Activated CD4-positive, alpha-beta T cell treated with anti-CD3 and anti-CD28 coated beads, Interleukin-2, amount 10 ng/mL, durations not matched to agents 24 days and 14 days (primary cell): ENCODE measurements around the gene PRUNE2. TPM values are rescaled to one million over a fixed set of nuclear protein-coding genes. Genes with fewer than 3 reads are reported as not detected.
"Not testable (repeated sequence)": the region's sequence is repeated elsewhere in the genome, so short reads cannot be mapped to it uniquely, and the experiment has no call there.

Experiments used
- DNase-seq: peaks from one replicate; pipeline ENCODE4 v3.0.0; 2022
- H3K27ac Mint-ChIP-seq: one replicate; pipeline ENCODE4 v1.8.0; 2022; ENCODE audit warnings: mild to moderate bottlenecking, mixed read lengths
- H3K27me3 Mint-ChIP-seq: one replicate; pipeline ENCODE4 v1.8.0; 2022; ENCODE audit warnings: mixed read lengths
- H3K36me3 Mint-ChIP-seq: one replicate; pipeline ENCODE4 v1.8.0; 2022; ENCODE audit warnings: low read depth, mild to moderate bottlenecking, mixed read lengths
- H3K4me1 Mint-ChIP-seq: one replicate; pipeline ENCODE4 v1.8.0; 2021; ENCODE audit warnings: mixed read lengths
- H3K4me3 Mint-ChIP-seq: one replicate; pipeline ENCODE4 v1.8.0; 2022; ENCODE audit warnings: mild to moderate bottlenecking, moderate library complexity, mixed read lengths
- H3K9me3 Mint-ChIP-seq: one replicate; pipeline ENCODE4 v1.8.0; 2021; ENCODE audit warnings: mixed read lengths
- intact Hi-C: fragments of 100-400 bp; cut with micrococcal nuclease; formaldehyde crosslinking; loops from one replicate; pipeline ENCODE4 v1.15.1; 2023
- total RNA-seq: library from RNA; stranded (reverse); gene quantifications from 2 replicates; pipeline ENCODE4 v1.2.3, GENCODE V29; 2022

The PRUNE2 gene, protein sequence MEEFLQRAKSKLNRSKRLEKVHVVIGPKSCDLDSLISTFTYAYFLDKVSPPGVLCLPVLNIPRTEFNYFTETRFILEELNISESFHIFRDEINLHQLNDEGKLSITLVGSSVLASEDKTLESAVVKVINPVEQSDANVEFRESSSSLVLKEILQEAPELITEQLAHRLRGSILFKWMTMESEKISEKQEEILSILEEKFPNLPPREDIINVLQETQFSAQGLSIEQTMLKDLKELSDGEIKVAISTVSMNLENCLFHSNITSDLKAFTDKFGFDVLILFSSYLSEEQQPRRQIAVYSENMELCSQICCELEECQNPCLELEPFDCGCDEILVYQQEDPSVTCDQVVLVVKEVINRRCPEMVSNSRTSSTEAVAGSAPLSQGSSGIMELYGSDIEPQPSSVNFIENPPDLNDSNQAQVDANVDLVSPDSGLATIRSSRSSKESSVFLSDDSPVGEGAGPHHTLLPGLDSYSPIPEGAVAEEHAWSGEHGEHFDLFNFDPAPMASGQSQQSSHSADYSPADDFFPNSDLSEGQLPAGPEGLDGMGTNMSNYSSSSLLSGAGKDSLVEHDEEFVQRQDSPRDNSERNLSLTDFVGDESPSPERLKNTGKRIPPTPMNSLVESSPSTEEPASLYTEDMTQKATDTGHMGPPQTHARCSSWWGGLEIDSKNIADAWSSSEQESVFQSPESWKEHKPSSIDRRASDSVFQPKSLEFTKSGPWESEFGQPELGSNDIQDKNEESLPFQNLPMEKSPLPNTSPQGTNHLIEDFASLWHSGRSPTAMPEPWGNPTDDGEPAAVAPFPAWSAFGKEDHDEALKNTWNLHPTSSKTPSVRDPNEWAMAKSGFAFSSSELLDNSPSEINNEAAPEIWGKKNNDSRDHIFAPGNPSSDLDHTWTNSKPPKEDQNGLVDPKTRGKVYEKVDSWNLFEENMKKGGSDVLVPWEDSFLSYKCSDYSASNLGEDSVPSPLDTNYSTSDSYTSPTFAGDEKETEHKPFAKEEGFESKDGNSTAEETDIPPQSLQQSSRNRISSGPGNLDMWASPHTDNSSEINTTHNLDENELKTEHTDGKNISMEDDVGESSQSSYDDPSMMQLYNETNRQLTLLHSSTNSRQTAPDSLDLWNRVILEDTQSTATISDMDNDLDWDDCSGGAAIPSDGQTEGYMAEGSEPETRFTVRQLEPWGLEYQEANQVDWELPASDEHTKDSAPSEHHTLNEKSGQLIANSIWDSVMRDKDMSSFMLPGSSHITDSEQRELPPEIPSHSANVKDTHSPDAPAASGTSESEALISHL (N-terminal part only)
- 0.40 and 0.50 TPM in 2 replicates for total RNA-seq

DNA sequence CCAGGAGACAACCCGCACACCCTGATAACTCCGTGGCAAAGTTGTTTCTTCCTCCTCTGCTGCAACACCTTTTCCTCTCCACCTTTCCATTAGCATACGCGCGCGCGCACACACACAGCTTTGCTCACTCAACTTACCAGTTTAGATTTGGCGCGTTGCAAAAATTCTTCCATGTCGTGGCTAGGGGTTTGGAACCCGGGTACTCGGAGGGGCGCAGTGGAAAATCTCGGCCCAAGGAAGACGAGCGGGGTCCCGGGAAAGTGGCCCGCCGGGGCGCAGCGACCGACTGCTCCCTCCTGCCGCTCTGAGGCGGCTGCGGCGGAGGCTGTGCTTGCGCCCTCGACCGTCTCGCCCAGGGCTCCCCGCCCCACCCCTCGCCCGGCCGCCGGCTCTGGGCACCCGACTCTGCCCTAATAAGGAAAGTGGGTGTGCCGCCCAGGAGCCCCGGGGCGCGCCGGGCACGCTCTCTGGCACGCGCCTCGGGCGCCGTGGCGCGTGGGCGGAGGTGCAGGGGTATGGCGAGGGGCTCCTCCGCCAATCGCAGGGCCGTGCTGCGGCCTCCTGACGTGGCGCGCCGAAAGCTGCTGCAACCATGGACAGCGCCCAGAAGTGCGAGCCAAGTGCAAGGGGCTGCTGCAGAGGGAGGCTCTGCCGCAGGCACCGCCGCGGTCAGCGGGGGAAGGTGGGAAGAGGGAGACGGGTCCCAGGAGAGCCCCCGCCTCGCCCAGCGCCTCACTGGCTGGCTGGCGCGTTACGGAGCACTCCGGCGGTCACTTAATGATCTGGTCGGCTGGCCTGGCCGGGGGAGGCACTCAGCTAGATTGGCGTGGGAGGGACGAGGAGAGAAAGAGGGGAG lies at the start of gene PRUNE2:
PRUNE2 (minus strand) TSS at position 324 of the 856 bp plus-strand sequence; CDS start at position 173, 151 bp downstream.
- DNase-seq, result peak; percentile 67
- intact Hi-C loops, result loop anchor here (10.0 kb wide), 1 partner anchor 109 kb away; the partner anchor contains the start of gene FOXB2
- no peak within 1 kb of the TSS for H3K27ac Mint-ChIP-seq
- peaks cover 44% of the 10 kb centered on the region for H3K27me3 Mint-ChIP-seq
- H3K4me3 Mint-ChIP-seq, result no peak within 1 kb of the TSS
- peaks cover 1% of the 10 kb centered on the region for H3K4me1 Mint-ChIP-seq
- H3K9me3 Mint-ChIP-seq, result no peaks in the 10 kb centered on the region
- no peaks in the 10 kb centered on the region for H3K36me3 Mint-ChIP-seq

DNA sequence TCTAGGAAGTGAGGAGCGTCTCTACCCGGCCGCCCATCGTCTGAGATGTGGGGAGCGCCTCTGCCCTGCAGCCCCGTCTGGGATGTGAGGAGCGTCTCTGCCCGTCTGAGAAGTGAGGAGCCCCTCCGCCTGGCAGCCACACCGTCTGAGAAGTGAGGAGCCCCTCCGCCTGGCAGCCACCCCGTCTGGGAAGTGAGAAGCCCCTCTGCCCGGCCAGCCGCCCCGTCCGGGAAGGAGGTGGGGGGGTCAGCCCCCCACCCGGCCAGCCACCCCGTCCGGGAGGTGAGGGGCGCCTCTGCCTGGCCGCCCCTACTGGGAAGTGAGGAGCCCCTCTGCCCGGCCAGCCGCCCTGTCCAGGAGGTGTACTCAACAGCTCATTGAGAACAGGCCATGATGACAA lies 49.5 kb upstream of the PRUNE2 start:
- intact Hi-C loops, DNase-seq, H3K27ac Mint-ChIP-seq, H3K36me3 Mint-ChIP-seq, H3K27me3 Mint-ChIP-seq, H3K4me1 Mint-ChIP-seq, H3K9me3 Mint-ChIP-seq, H3K4me3 Mint-ChIP-seq: not testable (repeated sequence)

DNA sequence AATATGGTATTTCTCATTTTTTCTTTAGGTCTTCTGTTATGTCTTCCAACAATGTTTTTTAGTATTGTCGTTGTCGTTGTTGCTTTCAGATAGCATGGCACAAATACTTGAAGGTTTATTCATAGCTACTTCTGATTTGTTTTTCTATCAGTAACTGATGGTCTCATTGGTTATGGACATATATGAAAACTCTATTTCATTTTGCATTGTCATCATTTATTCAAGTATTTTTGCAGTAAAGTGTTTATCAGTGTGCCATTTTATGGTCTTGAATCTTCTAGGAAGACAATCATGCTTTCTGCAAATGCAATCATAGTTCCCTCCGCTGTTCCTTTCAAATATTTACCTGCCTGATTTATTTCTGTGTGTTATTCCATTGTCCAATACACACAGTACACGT lies 44.0 kb upstream of the PRUNE2 start:
- H3K27me3 Mint-ChIP-seq, result no peaks in the 10 kb centered on the region
- DNase-seq, result no peak
- no peaks in the 10 kb centered on the region for H3K4me1 Mint-ChIP-seq
- intact Hi-C loops, result no loop called here
- no peaks in the 10 kb centered on the region for H3K9me3 Mint-ChIP-seq
- no peak overlapping the region for H3K27ac Mint-ChIP-seq
- no peak overlapping the region for H3K4me3 Mint-ChIP-seq
- no peaks in the 10 kb centered on the region for H3K36me3 Mint-ChIP-seq

DNA sequence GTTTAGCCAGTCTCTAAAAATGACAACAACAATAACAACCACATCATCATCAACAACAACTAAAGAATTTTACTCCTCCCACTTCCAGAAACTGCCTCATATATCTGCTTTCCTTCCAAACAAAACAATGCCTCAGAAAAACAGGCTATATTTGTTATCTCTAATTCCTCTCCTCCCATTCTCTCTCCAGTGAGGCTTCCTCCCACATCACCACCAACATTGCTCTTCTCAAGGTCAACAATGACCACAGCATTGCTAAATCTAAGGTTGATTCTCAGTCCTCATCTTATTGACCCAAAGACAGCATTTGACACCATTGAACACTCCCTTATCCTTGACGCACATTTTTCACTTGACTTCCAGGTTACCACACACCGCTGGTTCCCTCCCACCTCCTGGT lies 38.1 kb upstream of the PRUNE2 start:
- no peaks in the 10 kb centered on the region for H3K36me3 Mint-ChIP-seq
- intact Hi-C loops, result no loop called here
- no peaks in the 10 kb centered on the region for H3K9me3 Mint-ChIP-seq

DNA sequence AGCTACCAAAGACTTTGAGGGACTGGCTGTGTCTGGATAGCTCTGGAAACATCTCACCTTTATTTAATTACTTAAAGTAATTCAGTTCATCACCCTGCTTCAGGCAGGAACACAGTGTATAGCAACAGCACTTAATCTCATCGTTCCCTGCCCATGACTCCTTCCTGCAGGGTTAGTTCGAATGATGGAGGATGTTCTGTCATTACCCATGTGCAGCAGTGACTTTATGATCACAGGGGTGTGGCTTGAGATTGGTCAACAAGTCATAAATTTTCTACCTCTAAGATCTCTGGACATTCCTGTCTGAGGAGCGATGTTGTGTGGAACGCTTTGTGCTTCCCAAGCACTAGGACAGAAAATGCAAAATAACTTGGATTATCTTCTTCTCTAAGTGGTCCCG lies 37.1 kb upstream of the PRUNE2 start:
- no peaks in the 10 kb centered on the region for H3K9me3 Mint-ChIP-seq
- H3K27me3 Mint-ChIP-seq, result no peaks in the 10 kb centered on the region
- DNase-seq, result no peak
- H3K4me1 Mint-ChIP-seq, result no peaks in the 10 kb centered on the region
- intact Hi-C loops, result no loop called here
- no peak overlapping the region for H3K27ac Mint-ChIP-seq
- no peak overlapping the region for H3K4me3 Mint-ChIP-seq
- H3K36me3 Mint-ChIP-seq, result no peaks in the 10 kb centered on the region

More for the DNA sequence above, 38.1 kb upstream of the PRUNE2 start:
- Mint-ChIP-seq H3K27ac (no peak overlapping the region), H3K4me1 (no peaks in the 10 kb centered on the region), H3K4me3 (no peak overlapping the region), H3K27me3 (no peaks in the 10 kb centered on the region)
- DNase-seq, result no peak

DNA sequence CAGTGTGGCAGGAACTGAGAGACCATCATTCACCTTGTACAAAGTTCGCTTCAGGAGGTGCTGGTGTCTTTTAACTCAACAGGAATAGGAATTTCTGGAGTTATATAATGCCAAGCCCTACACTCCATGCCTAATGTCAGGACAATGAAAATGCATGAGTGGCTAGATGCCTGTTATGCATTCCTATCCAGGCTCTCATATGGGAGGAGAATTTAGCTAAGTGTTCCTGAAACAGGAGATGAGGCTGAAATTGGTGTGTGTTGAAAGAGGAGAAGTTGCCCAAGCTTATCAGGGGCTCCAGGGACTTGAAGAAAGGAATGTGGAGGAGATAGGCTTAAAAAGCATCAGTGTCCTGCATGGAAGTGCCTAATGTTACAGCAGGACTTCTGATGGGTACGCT lies 26.8 kb upstream of the PRUNE2 start:
- Mint-ChIP-seq H3K27me3 (no peaks in the 10 kb centered on the region), H3K27ac (no peak overlapping the region), H3K4me1 (no peaks in the 10 kb centered on the region), H3K36me3 (no peaks in the 10 kb centered on the region), H3K4me3 (no peak overlapping the region), H3K9me3 (no peaks in the 10 kb centered on the region)
- no peak for DNase-seq
- intact Hi-C loops, result no loop called here

DNA sequence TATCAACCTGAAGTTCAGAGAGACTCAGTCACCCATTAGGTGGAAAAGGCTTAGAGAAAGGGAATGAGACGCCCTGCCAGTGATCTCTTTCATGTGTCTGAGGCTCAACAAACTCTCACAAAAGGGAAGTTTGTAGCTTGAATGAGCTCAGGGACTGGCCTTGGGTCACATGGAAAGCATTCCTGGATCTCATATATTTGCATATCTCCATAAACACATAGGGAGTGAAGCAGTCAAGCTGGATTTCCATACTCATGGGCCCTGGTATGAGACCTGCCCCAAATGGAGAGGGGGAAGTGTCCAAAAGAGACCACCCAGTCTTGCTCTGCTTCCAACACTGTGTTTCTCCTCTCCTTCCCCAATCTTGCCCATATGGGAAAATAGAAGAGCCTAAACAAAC lies 26.4 kb upstream of the PRUNE2 start:
- DNase-seq, result no peak
- Mint-ChIP-seq H3K4me3 (no peak overlapping the region), H3K9me3 (no peaks in the 10 kb centered on the region), H3K4me1 (no peaks in the 10 kb centered on the region), H3K36me3 (no peaks in the 10 kb centered on the region), H3K27ac (no peak overlapping the region), H3K27me3 (no peaks in the 10 kb centered on the region)
- intact Hi-C loops, result no loop called here

DNA sequence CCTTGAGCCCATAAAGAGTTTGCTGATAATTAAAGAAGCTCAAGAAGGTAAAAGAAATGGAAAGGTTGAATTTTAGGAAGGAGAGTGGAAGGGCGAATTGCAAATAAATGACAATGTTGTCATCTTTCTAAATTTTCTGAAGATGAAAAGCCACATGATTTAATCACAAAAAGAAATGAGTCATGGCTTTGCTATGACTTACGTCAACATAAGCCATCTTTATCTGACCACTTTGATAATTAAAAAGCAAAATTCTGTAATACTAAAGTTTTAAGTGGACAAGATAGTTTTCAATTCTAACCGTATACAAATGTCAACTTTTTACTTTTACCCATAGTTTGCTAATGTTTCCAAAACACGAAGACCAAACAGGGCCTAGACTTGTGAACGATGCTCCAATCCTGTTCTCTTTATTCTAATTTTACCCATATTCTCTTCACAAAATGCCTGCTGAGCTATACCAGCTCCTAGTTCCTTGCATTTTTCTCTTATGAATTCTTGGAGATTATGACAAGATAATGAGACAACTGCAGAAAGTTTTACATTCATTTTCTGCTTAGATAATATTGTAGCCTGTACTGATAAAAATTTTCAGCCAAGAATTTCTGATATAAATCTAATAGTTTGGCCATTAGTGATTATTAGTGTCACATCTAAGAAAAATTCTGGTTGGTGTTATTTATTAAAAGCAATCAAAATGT lies 21.8 kb upstream of the PRUNE2 start:
- intact Hi-C loops, result no loop called here
- H3K4me1 Mint-ChIP-seq, result no peaks in the 10 kb centered on the region

DNA sequence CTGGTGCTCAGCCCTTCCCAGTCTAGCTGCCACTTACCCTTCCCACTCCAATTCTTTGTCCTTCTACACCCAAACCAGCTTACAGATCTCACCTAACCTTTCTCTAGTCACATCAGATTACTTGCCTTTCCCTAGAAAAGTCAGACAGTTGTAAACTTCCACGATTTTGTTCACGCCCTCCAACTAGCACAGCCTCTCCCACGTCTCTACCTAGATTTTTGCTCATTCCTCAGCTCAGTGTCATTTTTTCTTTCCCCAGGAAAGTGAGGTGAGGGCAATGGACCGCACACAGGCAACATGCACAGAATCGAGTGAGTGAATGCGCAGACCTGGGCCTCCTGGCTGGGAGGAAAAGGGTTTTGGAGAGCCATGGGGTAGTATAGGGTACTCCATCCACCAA lies 20.9 kb upstream of the PRUNE2 start:
- intact Hi-C loops, result no loop called here
- H3K27ac Mint-ChIP-seq, result no peak overlapping the region
- no peaks in the 10 kb centered on the region for H3K9me3 Mint-ChIP-seq
- no peak overlapping the region for H3K4me3 Mint-ChIP-seq
- H3K36me3 Mint-ChIP-seq, result no peaks in the 10 kb centered on the region
- no peaks in the 10 kb centered on the region for H3K4me1 Mint-ChIP-seq
- no peak for DNase-seq
- no peaks in the 10 kb centered on the region for H3K27me3 Mint-ChIP-seq

More for the DNA sequence above, 21.8 kb upstream of the PRUNE2 start:
- Mint-ChIP-seq H3K9me3 (no peaks in the 10 kb centered on the region), H3K27me3 (no peaks in the 10 kb centered on the region), H3K27ac (no peak overlapping the region), H3K36me3 (no peaks in the 10 kb centered on the region), H3K4me3 (no peak overlapping the region)
- no peak for DNase-seq

DNA sequence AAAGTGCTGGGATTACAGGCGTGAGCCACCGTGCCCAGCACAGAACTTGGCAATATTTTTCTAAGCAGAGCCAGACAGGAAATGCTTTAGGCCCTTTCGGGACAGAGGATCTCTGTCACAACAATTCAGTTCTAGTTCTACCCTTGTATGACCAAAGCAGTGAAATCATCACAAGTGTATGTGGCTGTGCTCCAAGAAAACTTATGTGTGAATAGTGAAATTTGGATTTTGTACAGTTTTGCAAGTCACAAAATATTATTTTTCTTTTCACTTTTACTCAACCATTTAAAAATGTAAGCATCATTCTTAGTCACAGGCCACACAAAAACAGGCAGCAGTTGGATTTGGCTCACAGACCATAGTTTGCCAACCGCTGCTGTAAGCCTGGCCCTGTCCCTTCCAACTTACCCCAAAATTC lies 20.4 kb upstream of the PRUNE2 start:
- DNase-seq, result no peak
- H3K4me3 Mint-ChIP-seq, result no peak overlapping the region
- intact Hi-C loops, result no loop called here
- H3K27ac Mint-ChIP-seq, result no peak overlapping the region
- no peaks in the 10 kb centered on the region for H3K4me1 Mint-ChIP-seq
- H3K27me3 Mint-ChIP-seq, result no peaks in the 10 kb centered on the region
- H3K36me3 Mint-ChIP-seq, result no peaks in the 10 kb centered on the region
- no peaks in the 10 kb centered on the region for H3K9me3 Mint-ChIP-seq

DNA sequence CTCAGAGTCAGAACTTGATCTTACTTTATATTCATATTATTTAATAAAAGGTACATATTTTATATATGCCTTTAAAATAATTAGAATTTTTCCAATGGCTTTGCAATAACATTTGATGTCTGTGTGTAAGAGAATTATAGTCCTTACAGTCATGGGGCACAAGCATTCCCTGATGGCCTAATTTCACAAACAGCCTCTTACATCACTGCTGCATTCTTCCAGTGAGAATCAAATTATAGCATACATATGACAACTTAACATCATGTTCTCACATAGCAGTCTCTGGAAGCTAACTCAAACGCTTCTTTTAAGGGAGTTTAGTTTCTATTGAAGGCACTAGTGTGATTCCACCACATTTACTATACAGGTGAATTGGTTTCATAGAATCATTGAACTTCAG lies 15.3 kb upstream of the PRUNE2 start:
- Mint-ChIP-seq H3K4me3 (no peak overlapping the region), H3K27ac (no peak overlapping the region)
- intact Hi-C loops, result no loop called here

DNA sequence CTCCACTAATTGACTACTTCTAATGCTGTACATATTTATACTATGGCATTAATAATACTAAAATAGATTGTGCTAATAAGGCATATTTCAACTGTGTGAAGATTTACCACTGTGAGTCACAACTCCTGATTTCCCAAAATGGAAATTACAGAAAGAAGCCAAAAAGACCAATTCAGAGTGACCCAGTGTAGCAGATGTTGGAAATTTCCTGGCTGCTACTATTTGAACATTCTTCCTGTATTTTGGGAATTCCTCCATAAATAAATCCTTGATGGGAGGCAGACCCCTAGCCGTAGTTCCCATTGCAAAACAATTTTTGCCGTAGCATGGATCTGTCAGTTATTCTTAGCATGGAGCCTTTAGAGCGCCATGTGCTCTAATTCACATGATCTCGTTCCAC lies 11.4 kb upstream of the PRUNE2 start:
- Mint-ChIP-seq H3K4me1 (peaks cover 2% of the 10 kb centered on the region), H3K27me3 (peaks cover 5% of the 10 kb centered on the region), H3K4me3 (no peak overlapping the region), H3K36me3 (no peaks in the 10 kb centered on the region), H3K27ac (no peak overlapping the region), H3K9me3 (peaks cover 6% of the 10 kb centered on the region)
- intact Hi-C loops, result no loop called here
- no peak for DNase-seq

More for the DNA sequence above, 15.3 kb upstream of the PRUNE2 start:
- Mint-ChIP-seq H3K36me3 (no peaks in the 10 kb centered on the region), H3K27me3 (peaks cover 2% of the 10 kb centered on the region), H3K9me3 (peaks cover 6% of the 10 kb centered on the region), H3K4me1 (no peaks in the 10 kb centered on the region)
- no peak for DNase-seq
